ENCODE results near the gene ZNF836. TPM values are rescaled to one million over a fixed set of nuclear protein-coding genes. Genes with fewer than 3 reads are reported as not detected.

ZNF836 gene
- total and polyA plus RNA-seq, 9 donors: 7.4 to 38.1 (median 25.9) TPM

GRCh38 chr19:52190487-52191293 lies 19.3 kb upstream of the ZNF836 start:
- intact Hi-C loops (cut with DNase I): no loop called here
- Histone ChIP-seq H3K36me3 (no peaks in the 10 kb centered on the region), H3K27ac (peak overlapping the region; percentile 88 to 96), H3K4me1 (ENCODE audit: insufficient read depth) (peaks cover 15% of the 10 kb centered on the region), H3K4me3 (peak overlapping the region; percentile 57), H3K27me3 (no peaks in the 10 kb centered on the region), H3K9me3 (no peaks in the 10 kb centered on the region)
- WGBS, 3 donors: 1 to 2% (median 1%) methylated on average over 40 of the region's 40 CpGs
- peak in 2 of 5 donors; percentile 53 to 55 for DNase-seq
- TF ChIP-seq CTCF (IDR thresholded peaks at IDR 0.05): no peak
- TF ChIP-seq POLR2A (IDR thresholded peaks at IDR 0.05): no peak
- TF ChIP-seq EP300 (IDR thresholded peaks at IDR 0.05): no peak

- peak within 1 kb of the TSS; percentile 57 for H3K4me3 ChIP-seq
- 0% methylated on average over 61 to 70 of the region's 70 CpGs for WGBS, 3 donors
- TF ChIP-seq POLR2A (IDR thresholded peaks at IDR 0.05): peak; percentile 95
- TF ChIP-seq EP300 (IDR thresholded peaks at IDR 0.05): peak; percentile 13
- peak in 2 of 3 donors; percentile 11 to 48 for TF ChIP-seq CTCF (IDR thresholded peaks at IDR 0.05)
- H3K4me1 ChIP-seq (ENCODE audit: insufficient read depth): peaks cover 12% of the 10 kb centered on the region
- peak; percentile 99 for DNase-seq
- H3K36me3 ChIP-seq: no peaks in the 10 kb centered on the region
- peak within 1 kb of the TSS; percentile 88 to 96 for H3K27ac ChIP-seq
- H3K9me3 ChIP-seq: no peaks in the 10 kb centered on the region
- intact Hi-C loops (cut with DNase I): loop anchor here in 1 of 4 donors (2.0 kb wide), 1 partner anchor 19 kb away; the partner anchor contains the start of gene ZNF836
- H3K27me3 ChIP-seq: no peaks in the 10 kb centered on the region
Measured at GRCh38 chr19:52189735-52190486, 18.5 kb upstream of the ZNF836 start, which contains the start of gene PPP2R1A. PPP2R1A (plus strand) TSS chr19:52190052; CDS start chr19:52190097, 45 bp downstream.

GRCh38 chr19:52188822-52189734 lies 17.7 kb upstream of the ZNF836 start:
- Histone ChIP-seq H3K27me3 (no peaks in the 10 kb centered on the region), H3K4me3 (peak overlapping the region; percentile 40), H3K36me3 (no peaks in the 10 kb centered on the region), H3K9me3 (no peaks in the 10 kb centered on the region), H3K27ac (peak overlapping the region; percentile 24 to 83), H3K4me1 (ENCODE audit: insufficient read depth) (peaks cover 12% of the 10 kb centered on the region)
- DNase-seq: peak in 3 of 5 donors; percentile 85 to 89 (median 87)
- TF ChIP-seq CTCF (IDR thresholded peaks at IDR 0.05) (no peak), EP300 (IDR thresholded peaks at IDR 0.05) (no peak), POLR2A (IDR thresholded peaks at IDR 0.05) (peak; percentile 64)
- WGBS, 3 donors: 0 to 1% (median 1%) methylated on average over 32 of the region's 32 CpGs
- intact Hi-C loops (cut with DNase I): loop anchor here in 1 of 4 donors (2.0 kb wide), 1 partner anchor 18 kb away; the partner anchor contains the start of gene ZNF836
